DND-41 (cell line): Measurements from ENCODE around the gene TNRC6A.

ENCODE experiments used
- CTCF ChIP-seq: IDR thresholded peaks from 2 replicates; pipeline ENCODE4 v1.5.1; 2012; ENCODE audit warnings: borderline replicate concordance, low read length, moderate library complexity, mild to moderate bottlenecking; ENCODE audit not compliant: poor library complexity, severe bottlenecking; ENCODE audit errors: extremely low read depth
- EZH2 ChIP-seq: IDR thresholded peaks from 3 replicates; pipeline ENCODE4 v1.6.1; 2012; ENCODE audit warnings: borderline replicate concordance, low read depth, mild to moderate bottlenecking, moderate library complexity, low read length, inconsistent platforms; ENCODE audit not compliant: severe bottlenecking

- TF ChIP-seq CTCF = no peak
- TF ChIP-seq EZH2 = no peak
Observed at GRCh38 chr16:24692854-24693253, 36.6 kb upstream of the TNRC6A start.
